ENCODE measurements around the gene MYCN.

The MYCN gene

DNA sequence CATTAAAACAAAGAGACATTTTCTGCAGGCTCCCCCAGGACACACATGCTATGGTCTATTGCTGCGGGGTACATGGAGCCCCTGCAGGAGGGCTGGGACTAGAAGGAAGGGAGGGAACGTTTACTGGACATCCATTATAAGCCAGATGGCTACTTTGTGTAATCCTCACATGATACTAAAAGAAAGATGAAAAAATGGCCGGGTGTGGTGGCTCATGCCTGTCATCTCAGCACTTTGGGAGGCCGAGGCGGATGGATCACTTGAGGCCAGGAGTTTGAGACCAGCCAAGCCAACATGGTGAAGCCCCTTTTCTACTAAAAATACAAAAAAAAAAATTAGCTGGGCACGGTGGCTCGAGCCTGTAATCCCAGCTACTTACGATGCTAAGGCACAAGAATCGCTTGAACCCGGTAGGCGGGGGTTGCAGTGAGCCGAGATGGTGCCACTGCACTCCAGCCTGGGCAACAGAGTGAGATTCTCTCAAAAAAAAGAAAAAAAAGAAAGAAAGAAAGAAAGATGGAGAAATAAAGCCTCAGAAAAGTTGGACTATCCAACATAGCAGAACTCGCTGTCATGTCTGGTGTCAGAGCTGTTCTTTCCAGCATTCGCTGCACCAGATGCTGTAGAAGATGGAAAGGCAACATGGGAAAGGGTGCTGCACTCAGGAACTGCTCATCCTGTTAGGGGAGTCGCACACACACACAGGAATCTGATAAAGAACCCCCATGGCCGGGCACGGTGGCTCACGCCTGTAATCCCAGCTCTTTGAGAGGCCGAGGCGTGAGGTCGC lies 7.8 kb upstream of the MYCN start:
- DNase-seq, result no peak

DNA sequence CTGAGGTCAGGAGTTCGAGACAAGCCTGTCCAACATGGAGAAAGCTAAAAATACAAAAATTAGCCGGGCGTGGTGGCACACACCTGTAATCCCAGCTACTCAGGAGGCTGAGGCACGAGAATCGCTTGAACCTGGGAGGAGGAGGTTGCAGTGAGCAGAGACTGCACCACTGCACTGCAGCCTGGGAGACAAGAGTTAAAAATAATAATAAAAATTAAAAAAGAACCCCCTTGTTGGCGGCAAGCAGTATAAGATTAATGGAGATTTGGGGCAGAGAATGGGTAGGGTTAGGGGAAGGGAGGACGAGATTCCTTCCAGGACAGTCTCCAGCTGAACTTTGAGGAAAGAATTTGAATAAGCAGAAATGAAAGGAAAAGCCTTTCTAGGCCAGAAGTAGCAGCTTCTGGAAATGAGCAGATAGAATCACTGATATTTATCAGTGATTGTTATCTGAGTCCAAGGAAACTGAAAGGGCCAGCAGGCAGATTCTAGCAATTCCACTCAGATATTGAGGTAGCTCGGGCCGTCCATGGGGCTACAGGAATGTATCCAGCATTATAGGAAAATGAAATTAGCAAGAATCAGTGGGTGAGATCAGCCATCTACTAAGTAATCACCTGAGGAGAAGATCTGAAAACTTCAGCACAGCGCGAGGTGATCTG lies 7.0 kb upstream of the MYCN start:
- no peak for DNase-seq

DNA sequence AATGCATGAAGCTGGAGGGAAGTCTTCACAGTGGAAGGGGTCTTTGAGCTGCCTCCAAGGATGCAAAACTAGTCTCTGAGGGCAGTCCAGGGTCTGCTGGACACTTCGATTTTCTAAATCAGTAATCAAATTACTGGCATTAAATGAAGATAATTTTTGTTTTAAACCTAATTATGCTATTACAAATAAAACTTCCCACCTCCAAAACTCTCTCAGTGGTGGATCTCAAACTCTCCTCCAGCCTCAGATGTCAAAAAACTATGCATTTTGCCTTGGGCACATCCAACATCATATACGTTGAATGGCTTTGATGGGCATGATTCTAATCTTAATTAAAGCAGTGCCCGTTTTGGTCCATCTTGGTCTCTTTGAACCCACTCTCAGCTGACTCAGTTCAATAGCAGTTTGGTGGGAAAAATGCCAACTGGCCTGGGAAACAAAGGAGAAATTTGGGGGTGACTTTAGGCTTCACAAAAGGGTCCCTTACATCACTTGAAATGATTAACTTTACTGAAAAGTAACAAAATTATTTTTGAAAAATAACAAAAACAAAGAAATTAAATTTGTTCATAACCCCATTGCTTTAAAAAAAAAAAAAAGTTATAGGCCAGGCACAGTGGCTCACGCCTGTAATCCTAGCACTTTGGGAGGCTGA lies 5.9 kb upstream of the MYCN start:
- no peak for DNase-seq

DNA sequence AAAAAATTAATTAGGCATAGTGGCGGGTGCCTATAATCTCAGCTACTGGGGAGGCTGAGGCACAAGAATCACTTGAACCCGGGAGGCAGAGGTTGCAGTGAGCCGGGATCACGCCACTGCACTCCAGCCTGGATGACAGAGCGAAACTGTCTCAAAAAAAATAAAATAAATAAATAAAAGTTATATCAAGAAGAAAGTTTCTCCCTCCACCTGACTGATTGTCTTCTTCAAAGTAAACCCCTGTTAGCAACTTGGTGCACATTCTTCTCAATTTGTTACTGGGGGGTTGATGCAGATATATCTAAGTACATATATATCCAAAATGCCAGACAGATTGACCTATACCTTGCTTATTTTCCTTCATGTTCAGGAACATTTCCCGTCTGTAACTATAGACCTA lies 5.2 kb upstream of the MYCN start:
- no peak for DNase-seq

DNA sequence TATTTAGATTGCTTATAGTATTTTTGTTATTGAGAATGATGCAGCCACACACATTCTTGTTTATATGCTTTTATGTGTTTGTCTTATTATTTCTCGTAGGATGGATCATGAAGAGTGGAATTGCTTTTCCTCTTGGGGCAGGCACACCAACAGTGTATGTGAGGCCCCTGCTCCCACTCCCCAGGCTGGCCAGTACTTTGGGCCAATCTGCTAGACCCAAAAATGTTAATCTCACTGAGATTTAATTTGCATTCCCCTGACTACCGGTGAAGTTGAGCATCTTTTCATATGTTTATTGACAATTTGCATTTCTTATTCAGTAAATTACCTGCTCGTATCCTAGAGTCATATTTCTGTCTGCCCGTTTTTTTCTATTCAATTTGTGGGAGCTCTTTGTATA lies 4.7 kb upstream of the MYCN start:
- no peak for DNase-seq

DNA sequence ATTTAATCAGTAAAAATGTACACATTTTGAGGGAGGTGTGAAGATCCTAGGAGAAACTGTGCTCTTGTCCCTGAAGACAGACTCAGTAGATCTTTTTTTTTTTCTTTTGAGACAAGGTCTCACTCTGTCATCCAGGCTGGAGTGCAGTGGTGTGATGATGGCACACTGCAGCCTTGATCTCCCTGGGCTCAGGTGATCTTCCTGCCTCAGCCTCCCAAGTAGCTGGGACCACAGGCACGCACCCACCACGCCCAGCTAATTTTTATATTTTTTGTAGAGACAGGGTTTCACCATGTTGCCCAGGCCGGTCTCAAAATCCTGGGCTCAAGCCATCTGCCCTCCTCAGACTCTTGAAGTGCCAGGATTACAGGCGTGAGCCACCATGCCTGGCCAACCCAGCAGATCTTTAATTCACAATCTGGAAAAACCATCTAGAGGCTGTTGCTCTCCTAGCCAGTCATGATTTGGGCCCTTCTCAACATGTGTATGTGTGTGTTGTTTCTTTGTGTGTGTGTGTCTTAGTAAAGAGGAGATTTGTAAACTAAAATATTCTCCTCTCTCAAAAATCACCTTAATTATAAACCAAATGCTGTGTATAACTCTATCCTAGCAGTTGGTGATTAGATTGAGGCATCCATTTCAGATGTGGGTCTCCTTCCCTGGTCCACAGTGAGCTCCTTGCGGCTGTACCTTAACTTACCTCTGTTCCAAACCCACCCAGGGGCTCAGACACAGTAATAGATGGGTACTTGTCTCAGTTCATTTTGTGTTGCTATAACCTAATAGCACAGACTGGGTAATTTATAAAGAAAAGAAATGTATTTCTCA lies 3.9 kb upstream of the MYCN start:
- no peak for DNase-seq

DNA sequence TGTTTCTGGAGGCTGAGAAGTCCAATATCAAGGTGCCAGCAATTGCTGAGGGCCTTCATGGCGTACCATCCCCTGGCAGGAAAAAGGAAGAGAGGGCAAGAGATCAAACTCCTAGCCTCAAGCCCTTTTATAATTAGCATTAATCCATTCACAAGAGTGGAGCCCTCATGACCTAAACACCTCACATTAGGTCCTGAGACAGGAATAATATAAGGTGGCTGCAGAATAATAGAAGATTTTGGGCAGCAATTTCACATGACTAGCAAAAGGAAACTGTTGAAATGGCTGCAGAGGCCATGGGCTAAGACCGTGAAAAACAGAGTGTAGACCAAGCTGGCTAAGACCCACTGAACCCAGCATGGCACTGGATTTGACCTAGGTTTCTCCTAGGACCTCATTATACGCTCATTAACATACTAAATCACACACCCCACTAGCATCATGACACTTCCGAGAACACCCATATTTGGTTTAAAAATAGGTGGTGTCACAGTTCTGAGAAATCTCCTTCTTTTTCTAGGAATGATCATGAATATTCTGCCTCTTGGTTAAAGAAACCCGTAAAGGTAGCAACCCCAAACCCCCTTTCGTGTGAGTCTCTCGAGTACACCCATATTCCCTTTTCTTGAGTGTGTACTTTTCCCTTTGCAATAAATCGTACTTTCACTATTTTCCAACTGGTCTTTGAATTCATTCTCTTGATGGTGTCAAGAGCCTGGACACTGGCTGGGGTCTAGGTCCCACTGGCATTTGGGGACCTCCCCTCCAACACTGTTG lies 3.1 kb upstream of the MYCN start:
- no peak for DNase-seq

DNA sequence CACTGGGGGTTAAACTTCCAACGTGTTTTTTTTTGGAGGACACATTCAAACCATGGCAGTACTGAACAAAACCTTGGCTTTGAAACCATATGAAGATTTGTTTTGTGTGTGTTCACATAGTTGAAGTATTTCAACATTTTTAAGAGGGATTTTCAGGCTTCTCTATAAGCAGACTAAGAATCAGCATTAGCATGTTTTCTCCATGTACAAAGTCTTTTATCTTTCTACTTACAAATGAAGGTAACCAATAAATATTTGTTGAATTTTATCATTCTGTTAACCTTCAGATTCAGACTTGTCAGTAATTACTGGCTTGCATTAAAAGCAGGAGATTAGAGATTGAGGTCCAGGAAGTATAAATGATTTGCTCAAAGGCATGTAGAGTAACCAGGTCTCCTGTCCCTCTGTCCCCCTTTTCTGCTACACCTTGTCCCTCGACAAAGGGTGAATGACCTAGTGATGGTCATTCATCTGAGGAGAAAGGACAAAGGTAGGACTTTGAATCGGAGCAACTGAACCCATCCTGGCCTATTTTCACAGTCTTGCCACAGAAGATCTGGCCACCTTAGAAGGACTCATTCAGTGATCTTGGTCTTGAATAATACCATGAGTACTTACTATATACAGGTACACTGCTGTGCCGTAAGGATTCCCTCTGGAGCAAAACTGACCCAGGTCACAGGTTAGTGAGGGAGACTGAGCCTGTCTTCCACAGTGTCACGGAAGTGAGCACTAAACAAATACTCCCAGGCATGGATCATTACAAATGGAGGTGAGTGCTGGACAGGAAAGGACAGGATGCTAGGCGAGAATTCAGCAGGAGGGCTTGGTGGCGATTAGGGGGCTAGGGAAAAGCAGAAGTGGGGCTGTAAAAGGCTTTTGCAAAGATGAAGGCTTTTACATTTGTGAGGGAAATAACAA lies 2.2 kb upstream of the MYCN start:
- DNase-seq, result no peak

DNA sequence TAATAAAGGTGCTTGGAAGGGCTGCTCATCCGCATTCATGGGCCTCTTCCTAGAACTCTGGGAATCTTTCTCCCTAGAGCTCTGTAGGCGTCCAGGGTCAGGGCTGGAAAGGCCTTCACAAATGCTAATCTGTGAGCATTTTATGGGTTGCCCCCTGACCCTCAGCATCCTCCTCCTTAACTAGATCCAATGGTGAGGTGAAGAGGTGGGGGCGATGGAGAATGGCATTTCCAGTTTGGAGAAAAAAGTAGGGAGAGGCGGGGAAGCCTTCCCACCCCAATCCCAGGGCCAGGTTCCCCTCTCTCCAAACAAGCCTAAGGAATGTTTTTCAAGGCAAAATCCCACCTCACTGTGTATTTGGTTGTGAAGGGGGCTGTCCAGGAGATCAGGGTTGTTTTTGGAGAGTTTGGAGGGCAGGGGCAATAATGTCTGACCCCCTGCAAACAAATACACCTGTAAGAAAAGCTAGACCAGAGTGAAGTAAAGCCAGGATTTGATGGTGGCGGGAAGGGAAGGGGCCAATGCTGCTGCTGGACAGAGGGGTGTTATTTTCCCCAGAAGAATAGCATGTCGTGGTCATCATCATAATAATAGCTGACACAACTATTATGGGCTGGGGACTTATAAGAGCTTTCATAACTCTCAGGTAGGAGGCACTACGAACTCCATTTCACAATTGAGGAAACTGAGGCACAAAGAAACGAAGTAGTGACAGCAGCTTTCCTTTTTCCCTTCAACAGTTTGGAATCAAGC lies 1.4 kb upstream of the MYCN start:
- DNase-seq, result no peak

DNA sequence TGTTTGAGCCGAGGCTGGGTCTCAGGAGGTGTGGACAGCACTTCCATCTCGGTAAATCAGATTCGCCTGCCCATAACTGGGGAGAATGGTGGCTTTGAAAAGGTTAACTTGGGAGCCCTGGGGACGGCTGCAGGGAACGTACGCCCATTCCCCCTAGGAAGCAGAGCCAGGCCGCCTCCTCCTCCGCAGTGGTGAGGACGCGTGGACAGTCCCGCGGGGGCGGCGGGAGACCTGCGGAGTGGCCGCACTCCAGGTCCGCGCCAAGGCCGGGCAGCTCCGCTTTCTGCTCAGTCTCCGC lies 845 bp upstream of the MYCN start:
- DNase-seq, result no peak

DNA sequence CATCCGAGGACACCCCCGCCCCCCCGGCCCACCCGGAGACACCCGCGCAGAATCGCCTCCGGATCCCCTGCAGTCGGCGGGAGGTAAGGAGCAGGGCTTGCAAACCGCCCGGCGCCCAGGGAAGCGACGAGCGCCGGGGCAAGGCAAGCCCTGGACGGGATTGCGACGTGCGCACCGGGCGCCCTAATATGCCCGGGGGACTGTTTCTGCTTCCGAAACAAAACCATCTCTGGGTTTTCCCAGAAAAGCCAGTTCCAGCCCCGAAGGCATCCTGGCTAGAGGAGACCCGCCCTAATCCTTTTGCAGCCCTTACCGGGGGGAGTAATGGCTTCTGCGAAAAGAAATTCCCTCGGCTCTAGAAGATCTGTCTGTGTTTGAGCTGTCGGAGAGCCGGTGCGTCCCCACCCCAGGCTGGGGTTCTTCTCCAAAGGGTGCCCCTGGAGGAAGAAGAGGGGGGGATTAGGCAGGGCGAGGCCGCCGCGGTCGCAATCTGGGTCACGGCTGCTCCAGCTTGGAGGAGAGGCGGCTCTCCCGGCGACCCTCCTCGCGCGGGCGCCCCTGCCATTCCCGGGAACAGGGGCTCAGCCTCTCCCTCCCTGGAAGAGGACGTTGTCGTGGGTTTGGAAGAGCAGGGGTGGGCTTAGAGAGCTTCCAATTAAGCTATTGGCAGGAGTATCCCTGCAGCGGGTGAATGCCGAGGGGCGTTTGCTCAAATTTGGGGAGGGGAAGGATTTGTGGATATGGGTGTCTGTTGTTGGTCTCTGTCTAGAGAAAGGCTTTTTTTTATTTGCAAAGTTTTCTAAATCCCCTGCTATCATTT lies 521 bp downstream of the MYCN start:
- no peak for DNase-seq

DNA sequence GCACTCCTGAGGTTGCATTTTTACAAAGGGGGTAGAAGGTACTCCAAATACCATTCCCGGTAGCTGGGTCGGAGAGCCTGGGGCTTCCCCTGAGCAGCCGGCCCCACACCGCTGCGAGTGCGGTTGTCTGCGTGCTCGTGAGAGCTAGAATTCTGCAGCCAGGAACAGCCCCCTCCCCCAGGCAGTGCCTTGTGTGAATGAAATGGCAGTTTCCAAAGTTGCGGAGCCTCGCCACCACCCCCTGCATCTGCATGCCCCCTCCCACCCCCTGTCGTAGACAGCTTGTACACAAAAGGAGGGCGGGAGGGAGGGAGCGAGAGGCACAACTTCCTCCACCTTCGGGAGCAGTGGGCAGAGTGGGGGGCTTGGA lies 1.1 kb downstream of the MYCN start:
- DNase-seq, result no peak

DNA sequence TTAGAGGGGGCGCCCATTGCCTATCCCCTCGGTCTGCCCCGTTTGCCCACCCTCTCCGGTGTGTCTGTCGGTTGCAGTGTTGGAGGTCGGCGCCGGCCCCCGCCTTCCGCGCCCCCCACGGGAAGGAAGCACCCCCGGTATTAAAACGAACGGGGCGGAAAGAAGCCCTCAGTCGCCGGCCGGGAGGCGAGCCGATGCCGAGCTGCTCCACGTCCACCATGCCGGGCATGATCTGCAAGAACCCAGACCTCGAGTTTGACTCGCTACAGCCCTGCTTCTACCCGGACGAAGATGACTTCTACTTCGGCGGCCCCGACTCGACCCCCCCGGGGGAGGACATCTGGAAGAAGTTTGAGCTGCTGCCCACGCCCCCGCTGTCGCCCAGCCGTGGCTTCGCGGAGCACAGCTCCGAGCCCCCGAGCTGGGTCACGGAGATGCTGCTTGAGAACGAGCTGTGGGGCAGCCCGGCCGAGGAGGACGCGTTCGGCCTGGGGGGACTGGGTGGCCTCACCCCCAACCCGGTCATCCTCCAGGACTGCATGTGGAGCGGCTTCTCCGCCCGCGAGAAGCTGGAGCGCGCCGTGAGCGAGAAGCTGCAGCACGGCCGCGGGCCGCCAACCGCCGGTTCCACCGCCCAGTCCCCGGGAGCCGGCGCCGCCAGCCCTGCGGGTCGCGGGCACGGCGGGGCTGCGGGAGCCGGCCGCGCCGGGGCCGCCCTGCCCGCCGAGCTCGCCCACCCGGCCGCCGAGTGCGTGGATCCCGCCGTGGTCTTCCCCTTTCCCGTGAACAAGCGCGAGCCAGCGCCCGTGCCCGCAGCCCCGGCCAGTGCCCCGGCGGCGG lies 1.7 kb downstream of the MYCN start:
- no peak for DNase-seq

DNA sequence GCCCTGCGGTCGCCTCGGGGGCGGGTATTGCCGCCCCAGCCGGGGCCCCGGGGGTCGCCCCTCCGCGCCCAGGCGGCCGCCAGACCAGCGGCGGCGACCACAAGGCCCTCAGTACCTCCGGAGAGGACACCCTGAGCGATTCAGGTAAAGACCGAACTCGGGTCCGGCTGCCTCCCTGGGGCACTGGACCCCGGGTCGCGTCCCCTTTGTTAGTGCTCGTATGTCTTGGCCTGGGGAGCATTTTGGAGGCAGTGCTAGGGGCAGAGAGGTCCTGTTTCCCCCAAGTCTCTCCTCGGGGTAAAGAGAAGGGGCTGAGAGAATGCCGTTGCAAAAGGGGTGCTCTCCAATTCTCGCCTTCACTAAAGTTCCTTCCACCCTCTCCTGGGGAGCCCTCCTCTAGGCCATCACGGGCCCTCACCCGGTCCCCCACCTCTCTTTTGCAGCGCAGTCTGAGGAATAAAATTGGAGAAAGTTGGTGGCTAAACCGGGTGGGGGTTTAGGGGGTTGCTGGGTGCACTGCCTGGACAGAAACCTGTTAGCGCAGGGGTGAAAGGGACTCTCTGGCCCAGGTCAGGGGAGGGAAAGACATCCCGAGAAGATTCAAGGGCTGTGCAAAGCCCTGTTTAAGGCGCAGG lies 2.5 kb downstream of the MYCN start:
- DNase-seq, result no peak

DNA sequence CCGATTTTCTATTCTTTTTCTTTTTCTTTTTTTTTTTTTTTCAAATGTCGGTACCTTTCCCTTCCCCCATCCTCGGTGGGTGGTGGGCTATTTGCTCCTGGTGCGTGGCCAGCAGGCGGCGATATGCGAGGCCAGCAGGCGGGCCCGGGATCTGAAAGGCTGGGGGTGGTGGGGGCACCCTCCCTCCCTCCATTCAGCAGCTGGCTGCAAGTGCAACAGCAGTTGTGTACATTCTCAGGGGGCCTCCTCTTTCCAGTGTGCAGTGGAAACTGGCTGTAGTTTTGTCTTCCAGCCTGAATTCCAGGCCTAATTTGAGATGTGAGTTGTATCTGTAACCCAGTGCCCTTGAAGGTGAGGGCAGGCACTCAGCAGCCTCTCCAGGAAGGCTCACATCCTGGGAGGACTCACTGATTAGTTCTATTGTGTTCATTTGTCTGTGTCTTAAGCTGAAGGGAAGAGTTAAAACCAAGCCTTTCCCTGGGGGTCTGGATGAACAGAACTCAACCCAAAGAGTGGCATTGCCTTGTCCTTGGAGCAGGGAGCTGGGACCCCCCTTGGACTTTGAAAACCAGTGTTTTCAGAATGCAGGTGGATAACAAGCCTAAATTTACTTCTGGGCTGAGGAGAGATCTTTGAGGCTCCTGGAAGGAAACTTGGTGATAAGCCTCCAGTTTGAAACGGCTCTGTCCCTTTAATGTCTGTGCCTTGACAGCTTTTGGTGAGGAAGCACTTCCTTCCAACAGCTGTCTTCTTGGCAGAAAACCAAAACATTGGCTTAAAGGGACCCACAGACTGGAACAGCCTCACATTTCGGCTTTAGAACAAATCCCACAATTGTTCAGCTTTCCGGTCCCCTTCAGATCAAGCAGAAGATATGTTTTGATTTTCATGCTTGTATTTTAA lies 3.3 kb downstream of the MYCN start:
- no peak for DNase-seq

DNA sequence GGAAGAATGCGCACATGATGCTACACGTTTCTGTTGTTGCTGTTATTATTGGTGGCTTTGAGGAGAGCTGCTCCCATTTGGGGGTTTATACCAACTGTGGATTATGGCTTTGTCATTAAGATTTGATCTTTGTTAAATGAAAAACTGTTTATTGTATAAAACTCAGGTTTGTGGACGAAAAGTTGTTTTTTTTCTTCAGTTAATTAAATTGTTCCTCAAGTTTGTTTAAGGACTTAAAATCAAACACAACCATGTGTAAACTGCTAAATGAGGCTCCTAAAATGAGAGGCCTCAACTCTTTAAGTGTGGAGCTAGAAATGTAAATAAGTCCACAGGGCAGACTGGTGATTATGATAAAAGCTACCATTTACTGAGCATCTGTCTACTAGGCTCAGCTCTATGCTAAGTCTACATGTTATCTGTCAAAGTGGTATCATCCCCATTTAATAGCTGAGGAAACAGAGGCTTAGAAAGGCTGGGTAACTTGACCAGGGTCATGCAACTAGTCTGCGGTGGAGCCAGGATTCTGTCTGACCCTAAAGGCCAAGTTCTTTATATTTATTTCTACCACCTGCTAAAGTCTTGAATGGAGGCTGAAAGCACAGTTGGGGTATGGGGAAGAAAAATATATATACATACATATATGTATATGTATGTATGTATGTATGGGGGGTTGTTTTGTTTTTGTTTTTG lies 4.1 kb downstream of the MYCN start:
- no peak for DNase-seq
